Epithelial cell of esophagus (primary cell): ENCODE measurements around the gene STIM2.

Experiments used
- DNase-seq: peaks from one replicate; pipeline ENCODE4 v3.0.0; 2010; ENCODE audit warnings: low read depth
- H3K4me3 ChIP-seq: 2 replicates; pipeline ENCODE4 v1.5.1; 2011; ENCODE audit warnings: mild to moderate bottlenecking, low read length, control low read depth
- CTCF ChIP-seq: IDR thresholded peaks from 2 replicates; pipeline ENCODE4 v1.5.1; 2011; ENCODE audit warnings: low read depth, mild to moderate bottlenecking, low read length, control low read depth, inconsistent platforms; ENCODE audit not compliant: insufficient read depth; ENCODE audit errors: missing control alignments

STIM2 gene

GRCh38 chr4:27011401-27011800, 150.8 kb downstream of the STIM2 start:
- peak; percentile 82 for DNase-seq
- no peak for TF ChIP-seq CTCF
- no peak overlapping the region for H3K4me3 ChIP-seq

- no peak overlapping the region for H3K4me3 ChIP-seq
- no peak for TF ChIP-seq CTCF
- DNase-seq: no peak
Measured at GRCh38 chr4:27013012-27013411, 152.4 kb downstream of the STIM2 start.

- TF ChIP-seq CTCF: no peak
- DNase-seq: peak; percentile 6
- no peak overlapping the region for H3K4me3 ChIP-seq
Measured at GRCh38 chr4:27016551-27016950, 155.9 kb downstream of the STIM2 start.

- no peak overlapping the region for H3K4me3 ChIP-seq
- DNase-seq: no peak
- TF ChIP-seq CTCF: no peak
Measured at GRCh38 chr4:27017623-27018022, 157.0 kb downstream of the STIM2 start.

GRCh38 chr4:27018076-27018475, 157.4 kb downstream of the STIM2 start:
- no peak for TF ChIP-seq CTCF
- no peak overlapping the region for H3K4me3 ChIP-seq
- DNase-seq: no peak

- H3K4me3 ChIP-seq: no peak overlapping the region
- no peak for TF ChIP-seq CTCF
- DNase-seq: no peak
Measured at GRCh38 chr4:27018910-27019309, 158.3 kb downstream of the STIM2 start.

- TF ChIP-seq CTCF: no peak
- no peak for DNase-seq
- no peak overlapping the region for H3K4me3 ChIP-seq
Measured at GRCh38 chr4:27019766-27020165, 159.1 kb downstream of the STIM2 start.
